Naive B cell (primary cell): ENCODE measurements around the gene RCSD1. TPM values are rescaled to one million over a fixed set of nuclear protein-coding genes. Genes with fewer than 3 reads are reported as not detected.
"Not testable (repeated sequence)": the region's sequence is repeated elsewhere in the genome, so short reads cannot be mapped to it uniquely, and the experiment has no call there.

Source experiments
- ATAC-seq, 2 donors: fragments of 150-1000 bp; cut with Tn5 transposase; 2 replicates each; pipeline ENCODE4 v1.10.0; 2021; ENCODE audit warnings: low read depth in 2 of 2, mild to moderate bottlenecking in 2 of 2, moderate library complexity in 2 of 2
- DNase-seq: peaks from one replicate; pipeline ENCODE4 v3.0.0; 2022
- H3K27ac Mint-ChIP-seq, 6 donors: one replicate each; pipeline ENCODE4 v1.8.0; 2020 to 2022; ENCODE audit warnings: mild to moderate bottlenecking in 6 of 6, mixed read lengths in 6 of 6, moderate library complexity in 5 of 6, inconsistent platforms in 2 of 6
- H3K27me3 Mint-ChIP-seq, 3 donors: one replicate each; pipeline ENCODE4 v1.8.0; 2021 to 2022; ENCODE audit warnings: mixed read lengths in 3 of 3, mild to moderate bottlenecking in 1 of 3
- H3K36me3 Mint-ChIP-seq, 2 donors: one replicate each; pipeline ENCODE4 v1.8.0; 2020 to 2022; ENCODE audit warnings: mixed read lengths in 2 of 2, inconsistent platforms in 1 of 2, mild to moderate bottlenecking in 1 of 2
- H3K4me1 Mint-ChIP-seq, 3 donors: one replicate each; pipeline ENCODE4 v1.8.0; 2020 to 2022; ENCODE audit warnings: mixed read lengths in 3 of 3, inconsistent platforms in 1 of 3, mild to moderate bottlenecking in 1 of 3, moderate library complexity in 1 of 3
- H3K4me3 Mint-ChIP-seq, 8 donors: one replicate each; pipeline ENCODE4 v1.8.0; 2020 to 2022; ENCODE audit warnings: mild to moderate bottlenecking in 8 of 8, mixed read lengths in 8 of 8, moderate library complexity in 8 of 8, inconsistent platforms in 2 of 8
- H3K9me3 Mint-ChIP-seq, 7 donors: one replicate each; pipeline ENCODE4 v1.8.0; 2020 to 2022; ENCODE audit warnings: mixed read lengths in 7 of 7, mild to moderate bottlenecking in 5 of 7, inconsistent platforms in 2 of 7, moderate library complexity in 1 of 7
- polyA plus RNA-seq, 6 donors: library from polyadenylated mRNA; unstranded; fragments of 300-500 nt; fragmentation: Illumina TruSeq; gene quantifications; one replicate each; pipeline ENCODE4 v1.2.3, GENCODE V29; 2021; ENCODE audit warnings: low read depth in 6 of 6

Gene RCSD1
- polyA plus RNA-seq, 6 donors from 2014 or later: 273 to 418 (median 333) TPM

GRCh38 chr1:167722152-167722869, 92.3 kb downstream of the RCSD1 start:
- peak overlapping the region; percentile 87 to 100 (median 96) for H3K4me3 Mint-ChIP-seq
- DNase-seq (no peak), ATAC-seq (peak; percentile 26 to 29)
- no peaks in the 10 kb centered on the region for H3K9me3 Mint-ChIP-seq
- H3K36me3 Mint-ChIP-seq: peaks cover 0 to 7% of the 10 kb centered on the region in 2 donors
- peak overlapping the region in 4 of 6 donors; percentile 28 to 91 (median 66) for H3K27ac Mint-ChIP-seq
- no peaks in the 10 kb centered on the region for H3K27me3 Mint-ChIP-seq
- H3K4me1 Mint-ChIP-seq: peaks cover 41 to 69% (median 61%) of the 10 kb centered on the region in 3 donors

DNA sequence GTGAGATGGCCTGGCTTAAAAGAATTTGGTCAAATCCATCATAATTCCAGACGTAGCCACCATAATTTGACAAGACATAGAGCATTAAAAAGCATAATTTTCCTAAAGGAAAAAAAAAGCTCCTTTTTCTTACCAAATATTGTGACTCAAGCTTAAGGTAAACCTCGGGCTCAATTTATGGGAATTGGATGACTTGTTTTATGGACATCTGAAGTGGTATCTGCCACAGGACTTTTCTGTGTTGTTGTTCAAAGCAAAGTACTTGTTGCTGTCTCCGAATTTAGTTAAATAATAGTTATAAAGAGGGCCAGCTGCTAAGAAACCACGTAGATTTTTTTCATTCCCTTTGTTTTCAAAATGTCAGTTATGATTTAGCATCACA, 92.8 kb downstream of the RCSD1 start:
- Mint-ChIP-seq H3K4me3 (peak overlapping the region; percentile 85 to 100 (median 96)), H3K27ac (peak overlapping the region in 3 of 6 donors; percentile 28 to 91 (median 47)), H3K9me3 (no peaks in the 10 kb centered on the region), H3K36me3 (peaks cover 0 to 7% of the 10 kb centered on the region in 2 donors), H3K4me1 (peaks cover 41 to 64% (median 61%) of the 10 kb centered on the region in 3 donors), H3K27me3 (no peaks in the 10 kb centered on the region)
- DNase-seq (no peak), ATAC-seq (no peak)

DNA sequence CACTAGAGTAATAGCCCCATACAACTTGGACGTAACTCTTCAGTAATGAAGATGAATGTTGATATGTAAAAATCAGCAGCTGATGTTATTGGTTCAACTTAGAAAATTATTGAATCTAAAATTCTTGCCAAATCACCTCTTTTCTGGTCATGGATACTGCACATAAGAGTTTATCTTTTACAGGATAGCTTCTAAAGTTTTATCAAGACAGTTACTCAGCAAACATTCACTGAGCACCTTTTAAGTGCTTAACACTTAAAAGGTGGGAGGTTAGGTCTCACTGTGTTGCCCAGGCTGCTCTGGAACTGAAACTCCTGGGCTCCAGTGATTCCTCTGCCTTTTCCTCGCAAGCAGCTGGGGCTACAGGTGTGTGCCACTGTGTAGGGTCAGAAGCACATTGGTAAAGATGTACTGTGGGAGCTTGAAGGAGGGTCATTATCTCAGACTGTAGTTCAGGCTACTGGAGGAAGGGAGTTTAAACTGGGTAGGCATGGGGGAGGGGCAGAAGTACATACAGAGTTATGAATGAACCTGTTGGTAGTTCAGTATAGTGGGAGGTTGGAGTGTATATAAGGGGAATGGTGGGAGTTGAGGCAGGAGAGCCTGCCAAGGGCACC, 93.8 kb downstream of the RCSD1 start:
- Mint-ChIP-seq H3K27ac (peak overlapping the region in 2 of 6 donors; percentile 18 to 35), H3K36me3 (peaks cover 0 to 7% of the 10 kb centered on the region in 2 donors), H3K27me3 (no peaks in the 10 kb centered on the region), H3K9me3 (no peaks in the 10 kb centered on the region), H3K4me3 (peak overlapping the region in 4 of 8 donors; percentile 88 to 97 (median 96)), H3K4me1 (peaks cover 41 to 62% (median 54%) of the 10 kb centered on the region in 3 donors)
- ATAC-seq (no peak), DNase-seq (no peak)

DNA sequence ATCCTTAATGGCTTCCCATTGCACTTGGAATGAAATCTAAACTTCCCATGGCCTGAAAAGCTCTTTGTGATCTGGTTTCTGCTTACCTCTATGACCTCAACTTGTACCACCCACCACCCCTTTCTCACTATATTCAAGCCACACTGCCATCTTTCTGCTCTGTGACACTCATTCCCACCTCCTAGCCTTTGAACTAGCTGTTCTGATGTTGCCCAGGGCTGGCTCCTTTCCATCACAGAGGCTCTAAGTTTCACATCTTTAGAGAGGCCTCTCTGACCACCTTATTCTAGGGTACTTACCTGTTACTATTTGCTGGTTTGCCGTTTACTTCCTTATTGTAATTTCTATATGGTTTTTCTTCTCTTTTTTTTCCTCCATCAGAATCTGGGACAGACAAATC, 96.0 kb downstream of the RCSD1 start:
- Mint-ChIP-seq H3K9me3 (no peaks in the 10 kb centered on the region), H3K4me3 (peak overlapping the region in 3 of 8 donors; percentile 20 to 76 (median 70)), H3K27ac (peak overlapping the region in 3 of 6 donors; percentile 10 to 77 (median 27)), H3K27me3 (no peaks in the 10 kb centered on the region), H3K36me3 (peaks cover 0 to 7% of the 10 kb centered on the region in 2 donors), H3K4me1 (peaks cover 27 to 40% (median 34%) of the 10 kb centered on the region in 3 donors)
- ATAC-seq (no peak), DNase-seq (no peak)

- DNase-seq: no peak
- no peak for ATAC-seq
- Mint-ChIP-seq H3K27ac (no peak overlapping the region), H3K4me3 (no peak overlapping the region), H3K27me3 (no peaks in the 10 kb centered on the region), H3K4me1 (peaks cover 12 to 19% (median 16%) of the 10 kb centered on the region in 3 donors), H3K36me3 (no peaks in the 10 kb centered on the region), H3K9me3 (no peaks in the 10 kb centered on the region)
Observed at GRCh38 chr1:167728818-167729410, 98.9 kb downstream of the RCSD1 start.

DNA sequence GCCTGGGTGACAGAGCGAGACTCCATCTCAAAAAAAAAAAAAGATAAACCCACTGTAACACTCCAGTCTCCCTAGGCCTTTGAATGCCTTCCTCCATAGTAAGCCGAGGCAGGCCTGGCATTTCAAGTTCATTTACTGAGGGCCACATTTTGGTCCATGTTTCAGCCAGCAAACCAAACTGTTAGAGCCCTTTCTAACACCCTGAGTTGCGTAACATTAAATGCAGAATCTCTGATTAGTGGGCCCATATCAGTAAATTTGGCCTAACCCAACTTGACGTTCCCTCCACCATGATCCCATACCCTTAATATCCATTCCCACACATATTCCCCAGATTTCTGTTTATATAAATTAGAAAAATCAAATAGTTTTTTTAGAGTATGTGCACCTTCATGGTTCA, 104.2 kb downstream of the RCSD1 start:
- H3K36me3 Mint-ChIP-seq: no peaks in the 10 kb centered on the region
- ATAC-seq (no peak), DNase-seq (no peak)
- H3K9me3 Mint-ChIP-seq: no peaks in the 10 kb centered on the region
- no peak overlapping the region for H3K27ac Mint-ChIP-seq
- H3K27me3 Mint-ChIP-seq: no peaks in the 10 kb centered on the region
- H3K4me3 Mint-ChIP-seq: no peak overlapping the region
- no peaks in the 10 kb centered on the region for H3K4me1 Mint-ChIP-seq

- Mint-ChIP-seq H3K27ac (no peak overlapping the region), H3K36me3 (no peaks in the 10 kb centered on the region), H3K4me1 (no peaks in the 10 kb centered on the region), H3K9me3 (no peaks in the 10 kb centered on the region), H3K4me3 (no peak overlapping the region), H3K27me3 (no peaks in the 10 kb centered on the region)
- ATAC-seq: no peak
- no peak for DNase-seq
Observed at GRCh38 chr1:167734841-167735240, 104.8 kb downstream of the RCSD1 start.

- no peak for DNase-seq
- H3K4me3 Mint-ChIP-seq: no peak overlapping the region
Observed at GRCh38 chr1:167737169-167737568, 107.1 kb downstream of the RCSD1 start.

GRCh38 chr1:167738158-167738557, 108.1 kb downstream of the RCSD1 start:
- Mint-ChIP-seq H3K4me1 (peaks cover 9 to 12% (median 11%) of the 10 kb centered on the region in 3 donors), H3K4me3 (no peak overlapping the region), H3K36me3 (no peaks in the 10 kb centered on the region), H3K27me3 (no peaks in the 10 kb centered on the region), H3K27ac (no peak overlapping the region), H3K9me3 (no peaks in the 10 kb centered on the region)
- ATAC-seq (no peak), DNase-seq (no peak)

More at GRCh38 chr1:167737169-167737568, 107.1 kb downstream of the RCSD1 start:
- Mint-ChIP-seq H3K36me3 (no peaks in the 10 kb centered on the region), H3K4me1 (peaks cover 0 to 8% (median 2%) of the 10 kb centered on the region in 3 donors), H3K27ac (no peak overlapping the region), H3K27me3 (no peaks in the 10 kb centered on the region), H3K9me3 (no peaks in the 10 kb centered on the region)
- ATAC-seq: no peak

DNA sequence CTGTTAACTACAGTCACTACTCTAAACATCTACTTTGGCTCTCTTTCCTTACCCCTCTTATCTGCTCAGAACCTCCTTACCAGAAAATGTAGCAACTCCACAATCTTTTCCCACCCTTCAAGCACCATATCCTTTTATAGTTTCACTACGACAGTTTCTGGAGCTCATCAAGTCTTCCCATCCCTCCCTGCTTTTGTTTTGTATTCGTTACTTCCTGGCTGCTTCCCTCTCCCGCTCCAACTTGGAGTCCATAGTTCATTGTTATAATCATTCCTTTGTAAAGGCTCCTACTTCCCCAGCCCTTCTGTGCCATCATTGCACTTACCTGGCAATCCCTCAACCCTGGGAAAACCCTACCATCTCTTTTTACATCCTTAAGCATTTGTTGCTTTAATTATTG, 109.7 kb downstream of the RCSD1 start:
- Mint-ChIP-seq H3K27me3 (no peaks in the 10 kb centered on the region), H3K36me3 (no peaks in the 10 kb centered on the region), H3K9me3 (no peaks in the 10 kb centered on the region), H3K4me3 (no peak overlapping the region), H3K27ac (peak overlapping the region in 3 of 6 donors; percentile 48 to 68 (median 50)), H3K4me1 (peaks cover 15 to 16% (median 16%) of the 10 kb centered on the region in 3 donors)
- ATAC-seq: no peak
- no peak for DNase-seq

DNA sequence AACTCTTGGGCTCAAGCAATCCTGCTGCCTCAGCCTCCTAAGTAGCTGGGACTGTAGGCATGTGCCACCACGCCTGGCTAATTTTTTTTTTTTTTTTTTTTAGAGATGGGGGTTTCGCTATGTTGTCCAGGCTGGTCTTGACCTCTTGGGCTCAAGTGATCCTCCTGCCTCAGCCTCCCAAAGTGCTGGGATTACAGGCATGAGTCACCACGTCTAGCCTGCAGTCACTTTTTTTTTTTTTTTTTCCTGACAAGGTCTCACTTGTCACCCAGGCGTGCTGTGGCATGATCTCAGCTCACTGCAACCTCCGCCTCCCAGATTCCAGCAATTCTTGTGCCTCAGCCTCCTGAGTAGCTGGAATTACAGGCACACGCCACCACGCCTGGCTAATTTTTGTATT, 111.1 kb downstream of the RCSD1 start:
- DNase-seq, ATAC-seq, H3K4me3 Mint-ChIP-seq, H3K9me3 Mint-ChIP-seq, H3K36me3 Mint-ChIP-seq, H3K27me3 Mint-ChIP-seq, H3K27ac Mint-ChIP-seq: not testable (repeated sequence)
- H3K4me1 Mint-ChIP-seq: peaks cover 19 to 20% (median 19%) of the 10 kb centered on the region in 3 donors

DNA sequence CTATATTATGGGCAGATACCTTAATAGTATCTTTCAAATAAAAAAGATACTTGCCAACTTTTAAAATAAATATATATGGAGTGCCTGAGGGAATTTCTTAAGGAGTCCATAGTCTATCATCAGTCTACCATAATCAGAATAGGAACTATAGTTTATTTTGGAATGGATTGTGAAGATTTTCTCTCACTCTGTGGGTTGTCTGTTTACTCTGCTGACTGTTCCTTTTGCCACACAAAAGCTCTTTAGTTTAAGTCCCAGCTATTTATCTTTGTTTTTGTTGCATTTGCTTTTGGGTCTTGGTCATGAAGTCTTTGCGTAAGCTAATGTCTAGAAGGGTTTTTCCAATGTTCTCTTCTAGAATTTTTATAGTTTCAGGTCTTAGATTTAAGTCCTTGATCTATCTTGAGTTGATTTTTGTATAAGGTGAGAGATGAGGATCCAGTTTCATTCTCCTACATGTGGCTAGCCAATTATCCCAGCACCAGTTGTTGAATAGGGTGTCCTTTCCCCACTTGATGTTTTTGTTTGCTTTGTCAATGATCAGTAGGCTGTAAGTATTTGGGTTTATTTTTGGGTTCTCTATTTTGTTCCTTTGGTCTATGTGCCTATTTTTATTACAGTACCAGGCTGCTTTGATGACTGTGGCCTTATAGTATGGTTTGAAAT, 112.5 kb downstream of the RCSD1 start:
- H3K27ac Mint-ChIP-seq: peak overlapping the region in 1 of 6 donors; percentile 30
- H3K4me1 Mint-ChIP-seq: peaks cover 32 to 34% (median 33%) of the 10 kb centered on the region in 3 donors
- DNase-seq, H3K4me3 Mint-ChIP-seq, H3K9me3 Mint-ChIP-seq, ATAC-seq, H3K36me3 Mint-ChIP-seq, H3K27me3 Mint-ChIP-seq: not testable (repeated sequence)

GRCh38 chr1:167744901-167745300, 114.9 kb downstream of the RCSD1 start:
- Mint-ChIP-seq H3K27me3 (no peaks in the 10 kb centered on the region), H3K4me1 (peaks cover 37 to 46% (median 40%) of the 10 kb centered on the region in 3 donors), H3K9me3 (no peaks in the 10 kb centered on the region), H3K4me3 (no peak overlapping the region), H3K36me3 (no peaks in the 10 kb centered on the region), H3K27ac (peak overlapping the region in 1 of 6 donors; percentile 33)
- no peak for ATAC-seq
- no peak for DNase-seq
